GM12801 (cell line): Measurements from ENCODE around the gene RPS6KA2.

Source experiments
- TF ChIP-seq, protein P1 (sequence below): IDR thresholded peaks from one replicate; pipeline ENCODE4 v1.5.1; 2011; ENCODE audit warnings: control low read depth; ENCODE audit not compliant: insufficient read length; ENCODE audit errors: extremely low read depth

RPS6KA2 gene

DNA sequence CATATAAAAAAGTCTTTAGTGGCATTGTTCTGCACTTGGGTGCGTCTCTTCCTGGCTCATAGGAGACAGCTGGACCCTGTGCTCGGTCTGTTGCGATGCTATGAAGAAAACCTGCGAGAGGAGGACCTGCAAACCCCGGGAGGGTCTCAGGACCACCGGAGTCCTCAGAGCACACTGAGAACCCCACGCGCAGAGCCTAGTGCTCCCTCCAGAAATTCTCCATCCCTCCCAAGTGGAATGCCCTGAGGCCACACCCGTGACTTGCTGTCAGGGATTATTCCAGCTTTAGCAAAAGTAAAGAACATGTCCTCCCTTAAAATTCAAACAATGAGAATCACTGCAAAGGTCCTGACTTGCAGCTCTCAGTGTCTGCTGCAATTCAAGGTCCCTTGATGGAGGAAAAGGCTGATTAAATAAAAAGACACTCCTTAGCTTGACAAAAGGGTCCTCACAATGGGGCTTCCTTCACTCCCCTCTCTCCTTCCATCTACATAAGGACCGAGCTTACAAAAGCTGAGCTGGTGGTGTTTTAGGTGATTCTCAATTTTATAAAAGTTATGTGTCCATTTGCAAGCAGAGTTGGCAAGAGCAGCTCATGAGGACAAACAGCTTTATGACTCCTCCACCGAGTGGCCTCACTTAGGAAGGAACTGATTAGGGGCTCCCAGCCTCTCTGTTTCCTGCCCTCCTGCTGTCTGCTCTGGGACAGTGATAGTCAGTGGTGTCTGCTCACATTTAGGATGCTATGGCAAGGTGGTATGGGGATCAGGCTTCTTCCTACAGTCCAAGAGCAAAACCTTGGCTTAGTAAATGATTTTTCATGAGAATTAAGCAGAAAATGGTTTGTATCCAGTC lies 137.5 kb downstream of the RPS6KA2 start:
- TF ChIP-seq, protein P1, sequence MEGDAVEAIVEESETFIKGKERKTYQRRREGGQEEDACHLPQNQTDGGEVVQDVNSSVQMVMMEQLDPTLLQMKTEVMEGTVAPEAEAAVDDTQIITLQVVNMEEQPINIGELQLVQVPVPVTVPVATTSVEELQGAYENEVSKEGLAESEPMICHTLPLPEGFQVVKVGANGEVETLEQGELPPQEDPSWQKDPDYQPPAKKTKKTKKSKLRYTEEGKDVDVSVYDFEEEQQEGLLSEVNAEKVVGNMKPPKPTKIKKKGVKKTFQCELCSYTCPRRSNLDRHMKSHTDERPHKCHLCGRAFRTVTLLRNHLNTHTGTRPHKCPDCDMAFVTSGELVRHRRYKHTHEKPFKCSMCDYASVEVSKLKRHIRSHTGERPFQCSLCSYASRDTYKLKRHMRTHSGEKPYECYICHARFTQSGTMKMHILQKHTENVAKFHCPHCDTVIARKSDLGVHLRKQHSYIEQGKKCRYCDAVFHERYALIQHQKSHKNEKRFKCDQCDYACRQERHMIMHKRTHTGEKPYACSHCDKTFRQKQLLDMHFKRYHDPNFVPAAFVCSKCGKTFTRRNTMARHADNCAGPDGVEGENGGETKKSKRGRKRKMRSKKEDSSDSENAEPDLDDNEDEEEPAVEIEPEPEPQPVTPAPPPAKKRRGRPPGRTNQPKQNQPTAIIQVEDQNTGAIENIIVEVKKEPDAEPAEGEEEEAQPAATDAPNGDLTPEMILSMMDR: no peak

GRCh38 chr6:166488701-166489100 lies 138.3 kb downstream of the RPS6KA2 start:
- TF ChIP-seq, protein P1: no peak

GRCh38 chr6:166488076-166488685 lies 138.9 kb downstream of the RPS6KA2 start:
- TF ChIP-seq, protein P1: no peak

DNA sequence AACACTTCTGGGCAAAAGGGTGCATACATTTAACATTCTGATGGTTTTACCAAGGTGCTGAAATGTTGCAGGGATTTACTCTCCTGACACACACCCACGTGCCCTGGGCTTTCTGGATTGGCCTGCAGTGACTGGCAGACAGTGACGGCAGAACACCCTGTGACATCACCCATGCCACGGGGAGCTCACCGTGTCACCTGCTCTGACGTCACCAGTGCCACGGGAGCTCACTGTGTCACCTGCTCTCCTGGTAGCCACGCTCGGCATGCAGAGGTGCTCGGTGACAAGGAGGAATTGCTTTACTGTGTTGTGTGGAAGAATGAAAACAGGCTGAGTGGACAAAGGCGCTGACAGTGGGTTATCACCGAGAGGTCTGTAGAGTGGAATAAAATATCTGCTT lies 139.9 kb downstream of the RPS6KA2 start:
- TF ChIP-seq, protein P1: no peak

DNA sequence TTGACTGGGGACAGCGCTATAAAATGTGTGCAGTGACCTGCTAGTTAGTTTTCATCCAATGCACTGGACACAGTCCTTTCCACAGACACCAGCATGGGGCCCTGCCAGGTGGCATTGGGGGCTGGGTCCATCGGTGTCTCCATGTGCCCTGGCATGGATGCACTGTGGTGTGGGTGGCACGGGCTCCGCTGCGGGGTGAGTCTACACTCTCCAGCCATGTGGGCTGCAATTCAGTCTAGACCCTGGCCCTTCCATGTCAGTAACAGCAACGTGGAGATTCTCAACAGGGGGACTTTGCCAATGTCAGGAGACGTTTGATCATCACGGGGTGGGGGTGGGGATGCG lies 140.5 kb downstream of the RPS6KA2 start:
- TF ChIP-seq, protein P1: no peak

DNA sequence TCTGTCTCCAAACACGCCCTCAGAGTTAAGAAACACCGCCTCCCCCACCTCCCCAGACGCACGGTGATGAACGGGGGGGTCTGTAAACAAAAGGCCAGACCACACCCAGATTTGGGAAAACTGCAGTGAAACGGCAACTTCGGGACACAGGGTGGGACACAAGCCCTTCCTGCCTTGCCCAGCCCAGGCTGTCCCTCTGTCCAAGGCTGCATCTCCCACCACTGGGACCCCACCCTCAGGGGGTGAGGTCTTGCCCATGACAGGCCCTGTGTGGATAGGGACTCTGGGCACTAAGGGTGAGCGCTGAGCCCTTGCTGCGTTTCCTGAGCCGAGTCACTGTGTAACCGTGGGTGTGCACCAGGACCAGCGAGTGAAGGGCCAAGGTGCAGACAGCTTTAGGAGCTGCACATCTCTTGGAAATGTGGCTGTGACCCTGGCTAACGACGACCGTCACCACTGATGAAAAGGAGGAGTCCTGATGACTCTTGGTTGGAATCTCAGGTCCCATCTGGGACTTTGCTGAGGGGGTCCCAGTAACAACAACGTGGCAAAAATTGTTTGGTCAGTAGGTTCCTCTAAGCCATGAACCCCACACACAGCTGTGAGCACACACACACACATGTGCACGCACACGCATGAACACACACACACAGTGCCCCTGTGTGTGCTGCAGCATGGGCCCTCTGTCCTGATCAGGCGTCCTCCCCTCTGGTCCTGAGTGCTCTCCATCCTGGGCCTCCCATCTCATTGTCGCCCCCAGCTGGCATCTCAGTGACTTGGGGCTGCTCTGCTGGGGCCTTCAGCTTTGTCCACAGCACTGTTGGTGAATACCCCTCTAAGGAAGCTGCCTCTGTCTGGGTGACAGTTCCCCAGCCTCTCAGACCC lies 141.2 kb downstream of the RPS6KA2 start:
- TF ChIP-seq, protein P1: no peak

DNA sequence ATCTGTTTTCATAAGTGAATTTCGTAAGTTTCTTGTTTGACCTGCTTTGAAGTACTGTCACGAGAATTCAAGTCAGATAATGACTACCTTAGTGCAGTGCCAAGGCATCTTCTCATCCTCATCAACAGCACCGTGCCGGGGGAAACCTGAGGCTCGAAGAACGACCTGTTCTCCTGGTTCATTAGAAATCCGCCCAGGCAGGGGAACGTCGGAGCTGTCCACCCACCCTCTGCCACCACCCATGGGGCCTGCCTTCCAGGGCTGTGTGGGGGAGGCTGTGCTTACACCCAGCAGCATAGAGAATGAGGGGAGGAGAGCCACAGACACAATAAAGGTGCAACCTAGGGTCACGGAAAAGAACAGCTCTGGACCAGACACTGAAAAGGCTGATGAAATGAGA lies 142.2 kb downstream of the RPS6KA2 start:
- TF ChIP-seq, protein P1: no peak
